HUES64 (cell line): Measurements from ENCODE around the gene SLC1A6. TPM values are rescaled to one million over a fixed set of nuclear protein-coding genes. Genes with fewer than 3 reads are reported as not detected.
"Not testable (repeated sequence)": the region's sequence is repeated elsewhere in the genome, so short reads cannot be mapped to it uniquely, and the experiment has no call there.

Source experiments
- H3K27ac ChIP-seq: 2 replicates; pipeline ENCODE4 v1.7.0; 2013; ENCODE audit warnings: low read depth, low read length, inconsistent platforms
- H3K27me3 ChIP-seq: 2 replicates; pipeline ENCODE4 v1.6.1; 2013; ENCODE audit warnings: mild to moderate bottlenecking, low read length; ENCODE audit not compliant: insufficient read depth
- H3K36me3 ChIP-seq: 2 replicates; pipeline ENCODE4 v1.6.1; 2013; ENCODE audit warnings: mild to moderate bottlenecking, low read length; ENCODE audit not compliant: insufficient read depth
- H3K4me1 ChIP-seq: 2 replicates; pipeline ENCODE4 v1.6.1; 2013; ENCODE audit warnings: mild to moderate bottlenecking, low read length, moderate library complexity; ENCODE audit not compliant: insufficient read depth
- H3K4me3 ChIP-seq: 2 replicates; pipeline ENCODE4 v1.5.1; 2013; ENCODE audit warnings: mild to moderate bottlenecking, low read length, moderate library complexity
- H3K9ac ChIP-seq: 2 replicates; pipeline ENCODE4 v1.6.1; 2013; ENCODE audit warnings: mild to moderate bottlenecking, low read depth, low read length
- H3K9me3 ChIP-seq: 2 replicates; pipeline ENCODE4 v1.6.1; 2013; ENCODE audit warnings: low read depth, low read length; ENCODE audit not compliant: insufficient read depth
- WGBS: fragments of 150-250, 120-280 bp; methylation state at CpG from one replicate; pipeline ENCODE4 v1.1.7; 2013; ENCODE audit warnings: missing lambda C conversion rate; 5-methylcytosine and 5-hydroxymethylcytosine counted together
- polyA plus RNA-seq, 2 experiments: library from polyadenylated mRNA; stranded (reverse); fragments of 50-300 nt; gene quantifications; one replicate each; pipeline ENCODE4 v1.2.3, GENCODE V29; 2013

The SLC1A6 gene
- polyA plus RNA-seq (2013, experiment 1 of 2): 1.5 TPM
- polyA plus RNA-seq (2013, experiment 2 of 2): 1.1 TPM

DNA sequence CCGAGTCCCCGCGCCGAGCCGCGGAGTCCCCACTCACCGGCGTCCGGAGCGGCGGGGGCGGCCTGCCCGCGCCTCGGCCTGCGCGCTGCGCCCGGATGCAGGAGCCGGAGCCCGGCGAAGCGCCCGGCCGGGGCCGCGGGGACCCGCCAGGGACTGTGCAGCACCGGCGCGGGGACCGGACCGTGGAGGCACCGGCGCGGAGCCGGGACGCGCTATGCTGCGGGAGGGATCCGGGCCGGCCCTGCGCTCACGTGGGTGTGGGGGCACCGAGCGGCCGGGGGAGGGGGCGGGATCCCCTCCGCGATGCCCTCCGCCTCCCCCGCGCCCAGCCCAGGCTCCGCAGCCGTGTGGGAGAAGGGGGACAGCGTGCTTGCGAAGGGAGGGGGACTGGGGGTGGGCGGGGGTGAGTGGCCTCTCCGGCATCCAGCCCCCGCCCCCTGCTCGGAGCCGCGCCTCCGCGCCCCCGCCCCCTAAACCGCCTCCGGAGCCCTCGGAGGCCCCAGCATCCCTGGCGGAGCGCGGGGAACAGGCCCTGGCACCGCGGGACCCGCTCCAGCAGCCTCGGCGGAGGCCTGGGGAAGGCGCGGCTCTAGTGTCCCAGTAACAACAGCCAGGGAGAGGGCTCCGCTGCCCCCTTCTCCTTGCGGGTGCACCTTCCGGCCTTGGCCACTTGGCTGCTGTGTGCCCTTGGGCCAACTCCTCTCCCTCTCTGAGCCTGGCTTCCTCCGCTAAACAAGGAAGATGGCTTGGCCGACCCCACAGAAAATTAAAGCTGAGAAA is at the start of gene SLC1A6:
SLC1A6 (minus strand) TSS at position 389 of the 780 bp plus-strand sequence. CDS start 6,954 bp downstream, outside the sequence.
- Histone ChIP-seq H3K9me3 (peaks cover 15% of the 10 kb centered on the region; the same call in 1 of the 2 replicates), H3K27ac (no peak within 1 kb of the TSS), H3K4me1 (no peaks in the 10 kb centered on the region), H3K27me3 (peaks cover 38% of the 10 kb centered on the region), H3K4me3 (peak within 1 kb of the TSS; percentile 59), H3K9ac (peak within 1 kb of the TSS; percentile 71), H3K36me3 (no peaks in the 10 kb centered on the region)
- WGBS: 29% methylated on average over 83 of the region's 84 CpGs

DNA sequence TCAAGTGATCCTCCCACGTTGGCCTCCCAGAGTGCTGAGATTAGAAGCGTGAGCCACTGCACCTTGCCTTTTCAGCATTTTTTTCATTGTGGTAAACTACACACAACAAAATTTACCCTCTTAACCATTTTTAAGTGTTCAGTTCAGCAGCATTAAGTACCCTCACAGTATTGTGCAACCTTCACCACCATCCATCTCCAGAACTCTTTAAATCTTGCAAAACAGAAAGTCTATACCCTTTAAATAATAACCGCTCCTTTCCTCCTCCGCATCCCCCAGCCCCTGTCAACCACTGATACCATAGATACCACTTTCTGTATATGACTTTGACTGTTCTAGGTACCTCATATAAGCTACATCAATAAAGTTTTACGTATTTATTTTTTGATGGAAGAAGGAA is 48.8 kb upstream of the SLC1A6 start:
- Histone ChIP-seq H3K27ac (no peak overlapping the region), H3K27me3 (no peaks in the 10 kb centered on the region)

DNA sequence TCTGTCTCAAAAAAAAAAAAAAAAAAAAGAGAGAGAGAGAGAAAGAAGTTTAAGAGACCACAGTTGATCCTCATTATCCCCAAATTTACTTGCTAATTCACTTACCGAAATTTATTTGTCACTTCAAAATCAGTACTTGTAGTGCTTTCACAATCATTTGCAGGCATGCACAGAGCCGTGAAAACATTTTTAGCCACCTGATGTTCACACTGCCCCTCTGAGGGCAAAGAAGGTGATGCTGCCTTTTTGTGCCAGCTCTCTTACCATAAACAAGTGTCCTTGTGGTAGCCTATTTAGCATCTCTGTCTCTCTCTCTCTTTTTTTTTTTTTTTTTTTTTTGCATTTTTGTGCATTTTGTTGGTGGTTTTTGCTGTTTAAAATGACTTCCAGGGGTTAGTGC is 45.6 kb upstream of the SLC1A6 start:
- Histone ChIP-seq H3K4me1 (no peaks in the 10 kb centered on the region), H3K9me3 (peaks cover 63% of the 10 kb centered on the region), H3K9ac (no peak overlapping the region), H3K36me3 (no peaks in the 10 kb centered on the region), H3K4me3 (no peak overlapping the region), H3K27ac (no peak overlapping the region), H3K27me3 (no peaks in the 10 kb centered on the region)
- 82% methylated on average over 2 of the region's 2 CpGs for WGBS

More for the DNA sequence above, 48.8 kb upstream of the SLC1A6 start:
- no peak overlapping the region for H3K9ac ChIP-seq
- H3K9me3 ChIP-seq: peaks cover 60% of the 10 kb centered on the region
- H3K36me3 ChIP-seq: no peaks in the 10 kb centered on the region
- H3K4me1 ChIP-seq: no peaks in the 10 kb centered on the region
- no peak overlapping the region for H3K4me3 ChIP-seq
- 73% methylated on average over 5 of the region's 5 CpGs for WGBS

DNA sequence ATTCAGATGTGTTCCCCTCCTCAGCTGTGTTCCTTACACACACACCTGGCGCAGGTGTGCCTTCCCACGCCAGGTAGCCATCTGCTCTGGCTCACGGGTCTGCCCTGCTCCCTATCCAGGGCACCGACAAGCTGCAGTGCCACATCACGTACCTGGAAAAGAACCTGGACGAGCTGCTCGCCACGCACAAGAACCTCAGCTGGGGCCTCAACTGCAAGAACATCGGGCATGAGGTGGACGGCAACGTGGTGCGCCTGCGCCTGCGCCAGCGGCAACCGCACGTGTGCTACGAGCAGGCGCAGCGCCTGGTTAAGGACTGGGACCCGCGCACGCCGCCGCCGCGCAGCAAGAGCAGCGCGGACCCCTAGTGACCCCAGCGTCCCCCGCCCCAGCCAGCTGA is 43.1 kb upstream of the SLC1A6 start:
- Histone ChIP-seq H3K4me3 (no peak overlapping the region), H3K9ac (no peak overlapping the region), H3K27me3 (no peaks in the 10 kb centered on the region), H3K4me1 (no peaks in the 10 kb centered on the region), H3K27ac (no peak overlapping the region), H3K9me3 (peaks cover 55% of the 10 kb centered on the region), H3K36me3 (no peaks in the 10 kb centered on the region)
- WGBS: 92% methylated on average over 31 of the region's 31 CpGs

GRCh38 chr19:15021286-15022007 is 41.8 kb upstream of the SLC1A6 start:
- no peaks in the 10 kb centered on the region for H3K4me1 ChIP-seq
- H3K27me3 ChIP-seq: no peaks in the 10 kb centered on the region
- H3K27ac ChIP-seq: no peak overlapping the region
- 93% methylated on average over 45 of the region's 45 CpGs for WGBS
- no peaks in the 10 kb centered on the region for H3K36me3 ChIP-seq
- peaks cover 51% of the 10 kb centered on the region for H3K9me3 ChIP-seq
- H3K9ac ChIP-seq: no peak overlapping the region
- no peak overlapping the region for H3K4me3 ChIP-seq

DNA sequence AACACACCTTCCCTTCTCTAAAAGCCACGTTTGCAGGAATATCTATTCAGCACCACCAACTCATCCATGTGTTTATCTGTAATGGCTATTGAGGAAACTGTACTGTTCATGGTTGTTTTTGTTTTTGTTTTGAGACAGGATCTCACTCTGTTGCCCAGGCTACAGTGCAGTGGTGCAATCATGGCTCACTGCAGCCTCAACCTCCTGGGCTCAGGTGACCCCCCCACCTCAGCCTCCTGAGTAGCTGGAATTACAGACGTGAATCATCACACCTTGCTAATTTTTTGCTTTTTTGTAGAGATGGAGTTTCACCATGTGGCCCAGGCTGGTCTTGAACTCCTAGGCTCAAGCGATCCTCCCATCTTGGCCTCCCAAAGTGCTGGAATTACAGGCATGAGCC is 39.2 kb upstream of the SLC1A6 start:
- 67% methylated on average over 1 of the region's 3 CpGs for WGBS
- not testable (repeated sequence) for H3K27ac ChIP-seq, H3K4me3 ChIP-seq, H3K9ac ChIP-seq, H3K27me3 ChIP-seq, H3K4me1 ChIP-seq, H3K36me3 ChIP-seq
- peaks cover 56% of the 10 kb centered on the region; the same call in 1 of the 2 replicates for H3K9me3 ChIP-seq

- Histone ChIP-seq H3K9me3 (peaks cover 58% of the 10 kb centered on the region), H3K27ac (no peak overlapping the region), H3K4me3 (no peak overlapping the region), H3K27me3 (peaks cover 3% of the 10 kb centered on the region; the same call in 1 of the 2 replicates), H3K4me1 (no peaks in the 10 kb centered on the region), H3K9ac (no peak overlapping the region), H3K36me3 (no peaks in the 10 kb centered on the region)
- WGBS: 74% methylated on average over 17 of the region's 18 CpGs
Measured at GRCh38 chr19:15015946-15016542, 36.4 kb upstream of the SLC1A6 start.

GRCh38 chr19:15014579-15014978 is 34.9 kb upstream of the SLC1A6 start:
- Histone ChIP-seq H3K4me3 (no peak overlapping the region), H3K9me3 (peaks cover 50% of the 10 kb centered on the region), H3K27me3 (peaks cover 7% of the 10 kb centered on the region; the same call in 1 of the 2 replicates), H3K4me1 (no peaks in the 10 kb centered on the region), H3K27ac (no peak overlapping the region), H3K9ac (no peak overlapping the region), H3K36me3 (no peaks in the 10 kb centered on the region)
- WGBS: 47% methylated on average over 11 of the region's 11 CpGs

DNA sequence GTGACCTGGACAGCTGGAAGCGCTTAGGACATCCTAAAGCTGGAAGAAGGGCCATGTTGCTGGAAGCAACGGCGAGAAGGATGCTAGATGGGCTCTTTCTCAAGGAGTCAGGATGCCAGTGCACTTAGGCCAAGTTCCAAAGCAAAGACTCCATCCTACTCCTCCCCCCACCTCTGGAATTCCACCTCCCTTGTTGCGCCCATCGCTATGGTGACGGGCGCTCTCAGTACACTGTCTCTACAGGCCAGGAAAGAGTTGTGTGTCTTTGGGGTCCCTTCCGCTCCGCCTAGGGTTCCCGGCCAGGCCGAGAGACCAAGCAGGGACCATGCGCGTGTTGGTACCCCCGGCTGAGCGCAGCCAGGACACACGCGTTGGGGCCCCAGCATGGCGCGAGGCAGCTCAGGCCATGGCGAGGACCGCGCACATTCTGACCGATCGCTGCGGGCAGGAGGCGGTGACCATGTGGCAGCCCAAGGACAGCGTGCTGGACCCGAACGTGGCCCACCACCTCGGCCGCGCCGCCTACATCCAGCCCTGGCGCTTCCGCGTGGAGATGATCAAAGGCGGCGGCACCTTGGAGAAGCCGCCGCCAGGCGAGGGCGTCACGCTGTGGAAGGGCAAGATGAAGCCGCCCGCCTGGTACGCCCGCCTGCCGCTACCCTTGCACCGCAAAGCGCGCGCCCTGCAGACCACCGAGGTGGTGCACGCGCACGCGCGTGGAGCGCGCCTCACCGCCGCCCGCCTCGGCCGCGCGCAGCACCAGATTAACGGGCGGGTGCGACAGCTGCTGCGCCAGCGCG is 31.0 kb upstream of the SLC1A6 start:
- Histone ChIP-seq H3K9me3 (peaks cover 60% of the 10 kb centered on the region), H3K27ac (no peak overlapping the region), H3K36me3 (no peaks in the 10 kb centered on the region), H3K4me1 (no peaks in the 10 kb centered on the region), H3K9ac (no peak overlapping the region; the same call in 1 of the 2 replicates), H3K27me3 (peaks cover 7% of the 10 kb centered on the region; the same call in 1 of the 2 replicates), H3K4me3 (peak overlapping the region; percentile 33)
- WGBS: 92% methylated on average over 73 of the region's 73 CpGs

- no peak overlapping the region for H3K27ac ChIP-seq
- peaks cover 63% of the 10 kb centered on the region for H3K9me3 ChIP-seq
- H3K9ac ChIP-seq: no peak overlapping the region
- H3K4me1 ChIP-seq: no peaks in the 10 kb centered on the region
- peaks cover 7% of the 10 kb centered on the region; the same call in 1 of the 2 replicates for H3K27me3 ChIP-seq
- H3K4me3 ChIP-seq: no peak overlapping the region
- no peaks in the 10 kb centered on the region for H3K36me3 ChIP-seq
Measured at GRCh38 chr19:15008308-15008707, 28.6 kb upstream of the SLC1A6 start.
